SK-N-SH treated with all-trans-retinoic acid at 6 μM for 48 hours (cell line): ENCODE data around the gene FHOD3.

Experiments used
- ARNTL ChIP-seq: fragments of 450-650 bp; formaldehyde crosslinking; IDR thresholded peaks from 2 replicates; pipeline ENCODE4 v1.5.0; 2020; ENCODE audit warnings: low read depth, mild to moderate bottlenecking, moderate library complexity, borderline replicate concordance
- BACH2 ChIP-seq: fragments of 250-450 bp; sonication (Bioruptor Pico); IDR thresholded peaks from 2 replicates; pipeline ENCODE4 v1.9.0; 2021; ENCODE audit warnings: mild to moderate bottlenecking, borderline replicate concordance
- CREB5 ChIP-seq: fragments of 250-450 bp; sonication (Bioruptor Pico); IDR thresholded peaks from 2 replicates; pipeline ENCODE4 v1.5.1; 2020; ENCODE audit warnings: low read depth, mild to moderate bottlenecking, moderate library complexity
- CSRNP3 ChIP-seq: fragments of 250-450 bp; sonication (Bioruptor Pico); IDR thresholded peaks from 2 replicates; pipeline ENCODE4 v1.5.1; 2021; ENCODE audit warnings: mild to moderate bottlenecking, moderate library complexity
- PATZ1 ChIP-seq: fragments of 250-450 bp; sonication (Bioruptor Pico); IDR thresholded peaks from 2 replicates; pipeline ENCODE4 v1.8.0; 2020; ENCODE audit warnings: mild to moderate bottlenecking, moderate library complexity, borderline replicate concordance
- POU6F1 ChIP-seq: fragments of 250-450 bp; sonication (Bioruptor Pico); IDR thresholded peaks from 2 replicates; pipeline ENCODE4 v1.8.0; 2021; ENCODE audit warnings: low read depth, mild to moderate bottlenecking, moderate library complexity, borderline replicate concordance
- SNAI2 ChIP-seq: fragments of 250-450 bp; sonication (Bioruptor Pico); IDR thresholded peaks from 2 replicates; pipeline ENCODE4 v1.5.0; 2020; ENCODE audit warnings: mild to moderate bottlenecking, moderate library complexity
- ZFP3 ChIP-seq: fragments of 250-450 bp; sonication (Bioruptor Pico); IDR thresholded peaks from 2 replicates; pipeline ENCODE4 v1.5.0; 2020; ENCODE audit warnings: mild to moderate bottlenecking, moderate library complexity

- TF ChIP-seq POU6F1 (CRISPR knock-in tag) (no peak), ZFP3 (CRISPR knock-in tag) (peak; percentile 48; the same call in 1 of the 2 replicates), CSRNP3 (CRISPR knock-in tag) (no peak), CREB5 (CRISPR knock-in tag) (0 out of 2 replicates have a peak, but pooled peaks have one; percentile 23), BACH2 (CRISPR knock-in tag) (no peak), SNAI2 (CRISPR knock-in tag) (no peak), ARNTL (no peak), PATZ1 (CRISPR knock-in tag) (peak; percentile 82; the same call in 1 of the 2 replicates)
Measured at GRCh38 chr18:36711813-36712444, 414.4 kb downstream of the FHOD3 start.
